Neural progenitor cell (in vitro differentiated cells): ENCODE results near the gene ELL3.

ENCODE experiments used
- CTCF ChIP-seq: fragments of 200-600 bp; sonication (generic); IDR thresholded peaks from 2 replicates; pipeline ENCODE4 v1.5.1; 2017; ENCODE audit warnings: antibody characterized with exemption, mild to moderate bottlenecking
- EZH2phosphoT487 ChIP-seq: fragments of 200-600 bp; sonication (generic); IDR thresholded peaks from 2 replicates; pipeline ENCODE4 v1.6.1; 2017; ENCODE audit warnings: antibody characterized with exemption

- no peak for TF ChIP-seq EZH2phosphoT487
- no peak for TF ChIP-seq CTCF
Measured at GRCh38 chr15:43793647-43794046, 16.9 kb upstream of the ELL3 start.
